Activated T-helper 9 cell treated with anti-CD3 and anti-CD28 coated beads, Interleukin-2, amount 50 U/mL, for 16 hours (primary cell): ENCODE results near the gene SEMA3D.

Source experiments
- DNase-seq: peaks from one replicate; pipeline ENCODE4 v3.0.0-alpha.2; 2020; ENCODE audit warnings: low read depth

SEMA3D gene

GRCh38 chr7:85125651-85126131 lies 61.2 kb downstream of the SEMA3D start:
- no peak for DNase-seq

GRCh38 chr7:85125176-85125575 lies 61.7 kb downstream of the SEMA3D start:
- no peak for DNase-seq

- no peak for DNase-seq
Measured at GRCh38 chr7:85119934-85120333, 66.9 kb downstream of the SEMA3D start.

GRCh38 chr7:85115862-85116261 lies 71.0 kb downstream of the SEMA3D start:
- no peak for DNase-seq

- DNase-seq = no peak
Measured at GRCh38 chr7:85115006-85115405, 71.8 kb downstream of the SEMA3D start.

GRCh38 chr7:85114342-85114741 lies 72.5 kb downstream of the SEMA3D start:
- no peak for DNase-seq

- no peak for DNase-seq
Measured at GRCh38 chr7:85111761-85112160, 75.1 kb downstream of the SEMA3D start.

GRCh38 chr7:85106719-85107118 lies 80.1 kb downstream of the SEMA3D start:
- DNase-seq = no peak

GRCh38 chr7:85104432-85105205 lies 82.2 kb downstream of the SEMA3D start:
- DNase-seq = no peak

- no peak for DNase-seq
Measured at GRCh38 chr7:85103962-85104361, 82.9 kb downstream of the SEMA3D start.

- DNase-seq = no peak
Measured at GRCh38 chr7:85103357-85103756, 83.5 kb downstream of the SEMA3D start.

GRCh38 chr7:85102813-85103350 lies 84.0 kb downstream of the SEMA3D start:
- DNase-seq = no peak

- DNase-seq = no peak
Measured at GRCh38 chr7:85101347-85101746, 85.5 kb downstream of the SEMA3D start.

- no peak for DNase-seq
Measured at GRCh38 chr7:85097844-85098243, 89.0 kb downstream of the SEMA3D start.

- no peak for DNase-seq
Measured at GRCh38 chr7:85095806-85096205, 91.0 kb downstream of the SEMA3D start.

GRCh38 chr7:85095366-85095765 lies 91.5 kb downstream of the SEMA3D start:
- DNase-seq = no peak

- DNase-seq = no peak
Measured at GRCh38 chr7:85094046-85094725, 92.7 kb downstream of the SEMA3D start.

GRCh38 chr7:85091565-85091928 lies 95.3 kb downstream of the SEMA3D start:
- no peak for DNase-seq

- DNase-seq = no peak
Measured at GRCh38 chr7:85090919-85091564, 95.8 kb downstream of the SEMA3D start.

GRCh38 chr7:85090143-85090542 lies 96.7 kb downstream of the SEMA3D start:
- DNase-seq = no peak

- DNase-seq = no peak
Measured at GRCh38 chr7:85081846-85082245, 105.0 kb downstream of the SEMA3D start.

GRCh38 chr7:85081392-85081791 lies 105.5 kb downstream of the SEMA3D start:
- DNase-seq = no peak

- no peak for DNase-seq
Measured at GRCh38 chr7:85079434-85079833, 107.4 kb downstream of the SEMA3D start.
